Fibroblast of lung (primary cell): Measurements from ENCODE around the gene PDE4B. TPM values are rescaled to one million over a fixed set of nuclear protein-coding genes. Genes with fewer than 3 reads are reported as not detected.

Experiments used
- DNase-seq, 2 donors: peaks; one replicate each; pipeline versions ENCODE4 v3.0.0 to v3.0.0-alpha.2; 2010; ENCODE audit warnings: low read depth in 2 of 2
- H2AFZ ChIP-seq: 2 replicates; pipeline ENCODE4 v1.5.1; 2012; ENCODE audit warnings: low read length, control low read depth, inconsistent platforms
- H3K27ac ChIP-seq: 2 replicates; pipeline ENCODE4 v1.5.1; 2011; ENCODE audit warnings: low read length, control low read depth; ENCODE audit not compliant: insufficient read depth
- H3K27me3 ChIP-seq: 2 replicates; pipeline ENCODE4 v1.5.1; 2011; ENCODE audit warnings: mild to moderate bottlenecking, low read length; ENCODE audit not compliant: control insufficient read depth, insufficient read depth
- H3K36me3 ChIP-seq: 2 replicates; pipeline ENCODE4 v1.5.1; 2011; ENCODE audit warnings: low read length; ENCODE audit not compliant: control insufficient read depth, insufficient read depth
- H3K4me1 ChIP-seq: 2 replicates; pipeline ENCODE4 v1.5.1; 2011; ENCODE audit warnings: low read length; ENCODE audit not compliant: control insufficient read depth, insufficient read depth; ENCODE audit errors: extremely low read depth
- H3K4me2 ChIP-seq: 2 replicates; pipeline ENCODE4 v1.5.1; 2011; ENCODE audit warnings: low read length, control low read depth; ENCODE audit not compliant: insufficient read depth; ENCODE audit errors: extremely low read depth
- H3K4me3 ChIP-seq, 4 experiments: fragments of 200-600 bp in 1 of 4; sonication (generic) in 1 of 4; replicated peaks in 1 of 4; 2 replicates each; pipeline ENCODE4 v1.5.1; 2011 to 2016; ENCODE audit warnings: low read length in 4 of 4, low read depth in 3 of 4, mild to moderate bottlenecking in 3 of 4, control low read depth in 2 of 4, inconsistent platforms in 1 of 4, mixed read lengths in 1 of 4; ENCODE audit not compliant: insufficient read depth in 1 of 4; ENCODE audit errors: control extremely low read depth in 1 of 4
- H3K79me2 ChIP-seq: 2 replicates; pipeline ENCODE4 v1.5.1; 2012; ENCODE audit warnings: mild to moderate bottlenecking, low read length, inconsistent platforms; ENCODE audit not compliant: control insufficient read depth, insufficient read depth
- H3K9ac ChIP-seq: 2 replicates; pipeline ENCODE4 v1.5.1; 2011; ENCODE audit warnings: mild to moderate bottlenecking, low read length, control low read depth; ENCODE audit not compliant: insufficient read depth
- H3K9me3 ChIP-seq: 2 replicates; pipeline ENCODE4 v1.5.1; 2012; ENCODE audit warnings: low read depth, low read length; ENCODE audit not compliant: control insufficient read depth, insufficient read depth
- H4K20me1 ChIP-seq: 2 replicates; pipeline ENCODE4 v1.5.1; 2011; ENCODE audit warnings: low read length; ENCODE audit not compliant: control insufficient read depth, insufficient read depth; ENCODE audit errors: extremely low read depth
- CTCF ChIP-seq, 2 donors: IDR thresholded peaks in 1 of 2; conservative IDR thresholded peaks in 1 of 2; 1 replicate in 1 of 2; 2 replicates in 1 of 2; pipeline ENCODE4 v1.5.1; 2011 to 2012; ENCODE audit warnings: low read length in 2 of 2, control low read depth in 1 of 2, inconsistent platforms in 1 of 2, low read depth in 1 of 2, mild to moderate bottlenecking in 1 of 2
- EZH2 ChIP-seq: IDR thresholded peaks from 2 replicates; pipeline ENCODE4 v1.5.1; 2012; ENCODE audit warnings: low read length, control low read depth, mild to moderate bottlenecking; ENCODE audit errors: missing control alignments
- polyA plus RNA-seq, 2 donors: library from polyadenylated mRNA; depleted of rRNA in 1 of 2; stranded (reverse) in 1 of 2; unstranded in 1 of 2; fragments of >200 nt; gene quantifications; 2 replicates each; pipeline ENCODE4 v1.2.1, GENCODE V29; 2011 to 2012; ENCODE audit warnings: missing spikeins in 1 of 2
- total RNA-seq: library from RNA; depleted of rRNA; stranded (reverse); fragments of >200 nt; gene quantifications from 2 replicates; pipeline ENCODE4 v1.2.1, GENCODE V29; 2014

PDE4B gene
- total and polyA plus RNA-seq, 2 donors (not counting 1 experiment from before 2014, with no cell fraction given): 3.7 to 19.8 TPM

- Histone ChIP-seq H3K9ac (no peak overlapping the region), H3K9me3 (no peaks in the 10 kb centered on the region), H2AFZ (no peak overlapping the region), H3K4me1 (no peaks in the 10 kb centered on the region), H3K36me3 (no peaks in the 10 kb centered on the region), H3K4me3 (no peak overlapping the region), H3K79me2 (no peaks in the 10 kb centered on the region), H4K20me1 (no peaks in the 10 kb centered on the region), H3K4me2 (no peak overlapping the region), H3K27me3 (no peaks in the 10 kb centered on the region), H3K27ac (no peak overlapping the region)
- DNase-seq: no peak
- TF ChIP-seq CTCF (conservative IDR thresholded peaks at IDR 0.05 in 1 of 2, IDR thresholded peaks at IDR 0.05 in 1 of 2; ENCODE audit: low read depth in 1 of 2, low read length in 2 of 2) (no peak), EZH2 (no peak)
These were observed 511.4 kb downstream of the PDE4B start for GRCh38 chr1:66304128-66304527.

- Histone ChIP-seq H3K36me3 (no peaks in the 10 kb centered on the region), H3K79me2 (no peaks in the 10 kb centered on the region), H3K4me1 (no peaks in the 10 kb centered on the region), H3K4me3 (no peak overlapping the region), H2AFZ (no peak overlapping the region), H4K20me1 (no peaks in the 10 kb centered on the region), H3K4me2 (no peak overlapping the region), H3K27me3 (no peaks in the 10 kb centered on the region), H3K27ac (no peak overlapping the region), H3K9ac (no peak overlapping the region), H3K9me3 (no peaks in the 10 kb centered on the region)
- TF ChIP-seq CTCF (conservative IDR thresholded peaks at IDR 0.05 in 1 of 2, IDR thresholded peaks at IDR 0.05 in 1 of 2; ENCODE audit: low read depth in 1 of 2, low read length in 2 of 2) (no peak), EZH2 (no peak)
- no peak for DNase-seq
These were observed 513.2 kb downstream of the PDE4B start for GRCh38 chr1:66305927-66306326.

- Histone ChIP-seq H4K20me1 (no peaks in the 10 kb centered on the region), H3K27me3 (no peaks in the 10 kb centered on the region), H2AFZ (no peak overlapping the region), H3K79me2 (no peaks in the 10 kb centered on the region), H3K4me1 (no peaks in the 10 kb centered on the region), H3K27ac (no peak overlapping the region), H3K36me3 (no peaks in the 10 kb centered on the region), H3K4me2 (no peak overlapping the region), H3K9ac (no peak overlapping the region), H3K4me3 (no peak overlapping the region), H3K9me3 (no peaks in the 10 kb centered on the region)
- no peak for TF ChIP-seq EZH2
- no peak for TF ChIP-seq CTCF (conservative IDR thresholded peaks at IDR 0.05 in 1 of 2, IDR thresholded peaks at IDR 0.05 in 1 of 2; ENCODE audit: low read depth in 1 of 2, low read length in 2 of 2)
- DNase-seq: no peak
These were observed 516.5 kb downstream of the PDE4B start for GRCh38 chr1:66309006-66309741.
